NOMO-1 (cell line): ENCODE data around the gene MEGF6.

Source experiments
- DNase-seq, 2 experiments: peaks; one replicate each; lab custom pipeline; 2025; ENCODE audit not compliant: unreplicated experiment in 2 of 2; lab: John Stamatoyannopoulos, UW

MEGF6 gene

DNA sequence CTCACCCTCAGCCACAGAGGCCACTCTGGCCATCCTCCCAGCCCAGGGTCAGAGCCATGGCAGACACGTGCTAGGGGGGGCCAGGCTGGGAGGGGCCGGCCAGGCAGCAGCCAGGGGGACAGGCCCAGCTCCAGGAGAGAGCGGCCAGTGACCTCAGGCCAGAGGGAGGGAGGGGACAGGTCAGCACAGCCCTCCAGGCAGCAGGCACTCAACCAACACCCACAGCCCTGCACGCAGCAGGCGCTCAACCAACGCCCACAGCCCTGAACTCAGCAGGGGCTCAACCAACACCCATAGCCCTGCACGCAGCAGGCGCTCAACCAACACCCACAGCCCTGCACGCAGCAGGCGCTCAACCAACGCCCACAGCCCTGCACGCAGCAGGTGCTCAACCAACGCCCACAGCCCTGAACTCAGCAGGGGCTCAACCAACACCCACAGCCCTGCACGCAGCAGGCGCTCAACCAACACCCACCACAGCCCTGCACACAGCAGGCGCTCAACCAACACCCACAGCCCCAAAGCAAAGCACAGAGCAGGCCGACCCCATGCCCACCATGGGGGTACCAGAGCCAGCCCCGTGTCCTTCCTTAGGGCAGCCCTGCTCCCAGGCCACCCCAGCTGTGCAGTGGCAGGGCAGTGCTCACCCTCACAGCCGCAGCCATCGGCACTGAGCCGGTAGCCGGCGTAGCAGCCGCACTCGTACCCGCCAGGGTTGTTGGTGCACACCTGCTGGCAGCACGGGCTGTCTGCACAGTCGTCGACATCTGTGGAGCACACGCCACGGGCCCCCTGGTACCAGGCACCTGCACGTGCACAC, 101.0 kb downstream of the MEGF6 start:
- DNase-seq = no peak

DNA sequence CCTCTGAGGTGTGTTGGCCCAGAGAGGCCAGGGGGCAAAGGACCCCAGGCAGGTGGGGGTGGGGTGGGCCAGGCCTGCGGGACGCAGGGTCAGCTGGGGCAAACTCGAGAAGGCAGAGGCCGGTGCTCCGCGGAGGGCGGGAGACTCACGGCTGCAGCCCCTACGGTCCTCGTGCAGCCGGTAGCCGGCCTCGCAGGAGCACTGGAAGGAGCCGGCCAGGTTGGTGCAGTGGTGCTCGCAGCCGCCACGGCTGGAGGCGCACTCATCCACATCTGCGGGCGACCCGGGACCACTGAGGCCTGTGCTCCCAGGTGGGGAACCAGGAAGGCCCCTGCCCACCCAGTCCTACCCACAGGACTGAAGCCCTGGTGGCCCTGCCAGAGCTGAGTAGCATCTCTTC, 101.6 kb downstream of the MEGF6 start:
- DNase-seq = no peak

DNA sequence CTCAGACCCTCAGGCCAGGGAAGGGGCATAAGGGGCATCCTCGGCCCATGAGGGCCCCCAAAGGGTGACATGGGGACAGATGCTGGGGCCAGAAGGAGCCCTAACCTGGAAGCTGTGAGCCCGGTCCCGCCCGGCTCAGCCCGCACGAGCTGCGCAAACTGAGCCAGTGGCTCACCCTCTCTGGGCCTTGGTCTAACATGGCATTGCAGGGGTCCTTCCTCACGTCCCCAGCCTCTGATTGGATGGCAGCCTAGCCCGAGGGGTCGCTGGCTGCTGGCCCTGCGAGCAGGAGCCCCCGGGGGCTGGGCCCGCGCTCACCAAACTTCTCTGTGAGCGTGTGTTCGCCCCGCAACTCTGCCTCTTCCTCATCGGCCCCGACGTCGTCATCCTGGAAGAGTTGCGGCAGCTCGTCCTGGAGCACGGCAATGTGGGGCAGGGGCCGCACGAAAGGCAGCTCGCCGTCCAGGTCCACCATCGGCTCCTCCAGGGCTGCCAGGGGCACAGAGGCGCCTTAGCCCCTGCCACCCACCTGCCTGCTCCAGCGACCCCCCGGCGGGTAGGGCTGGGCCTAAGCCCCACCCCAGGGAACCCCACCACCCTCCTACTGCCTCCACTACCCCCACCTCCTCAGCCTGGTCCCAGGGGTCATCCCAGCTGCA, 102.4 kb downstream of the MEGF6 start:
- no peak for DNase-seq

DNA sequence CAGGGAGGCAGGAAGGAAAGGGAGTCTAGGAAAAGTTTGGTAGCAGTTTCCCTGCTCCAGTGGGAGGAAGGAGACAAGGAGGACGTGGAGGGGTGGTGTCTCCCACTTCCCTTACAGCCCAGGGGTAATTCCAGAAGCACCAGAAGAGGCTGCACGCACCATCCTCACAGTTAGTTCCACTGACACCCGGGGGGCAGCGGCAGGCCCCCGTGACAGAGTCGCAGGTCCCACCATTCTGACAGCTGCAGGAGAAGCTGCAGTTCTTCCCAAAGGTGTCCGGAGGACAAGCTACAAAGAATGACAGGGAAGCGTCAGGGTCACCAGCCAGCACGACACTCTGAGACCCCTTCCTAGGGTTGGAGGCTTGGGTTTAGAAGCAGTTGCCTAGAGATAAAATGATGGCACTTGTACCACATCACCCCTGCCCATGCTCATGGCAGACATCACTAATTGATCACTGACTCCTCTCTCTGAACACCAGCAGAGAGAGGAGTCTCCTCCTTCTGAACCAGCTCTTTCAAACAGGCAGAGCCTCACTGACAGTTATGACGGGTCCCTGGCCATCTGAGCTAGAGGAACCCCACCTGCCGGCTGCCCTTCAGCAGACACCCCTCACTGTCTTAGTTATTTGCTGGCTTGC, 103.6 kb downstream of the MEGF6 start:
- no peak for DNase-seq

DNA sequence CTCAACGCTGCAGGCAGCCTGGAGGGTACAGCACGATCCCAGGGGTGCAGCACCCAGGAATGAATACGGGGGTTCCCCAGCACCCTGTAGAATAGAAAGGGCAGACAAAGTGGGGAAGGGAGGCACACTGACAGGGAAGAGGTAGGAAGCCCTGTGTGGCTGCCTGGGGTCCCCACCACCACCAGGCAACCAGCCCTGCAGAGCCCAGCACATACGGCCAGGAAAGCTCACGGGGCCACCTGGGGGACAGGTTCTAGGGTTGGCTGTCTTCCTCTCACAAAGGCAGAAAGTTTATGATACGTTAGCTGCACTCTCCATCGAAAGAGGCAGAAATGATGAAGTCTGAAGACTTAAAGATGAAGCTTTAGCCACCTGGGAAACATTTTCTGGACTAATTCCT, 104.4 kb downstream of the MEGF6 start:
- no peak for DNase-seq

DNA sequence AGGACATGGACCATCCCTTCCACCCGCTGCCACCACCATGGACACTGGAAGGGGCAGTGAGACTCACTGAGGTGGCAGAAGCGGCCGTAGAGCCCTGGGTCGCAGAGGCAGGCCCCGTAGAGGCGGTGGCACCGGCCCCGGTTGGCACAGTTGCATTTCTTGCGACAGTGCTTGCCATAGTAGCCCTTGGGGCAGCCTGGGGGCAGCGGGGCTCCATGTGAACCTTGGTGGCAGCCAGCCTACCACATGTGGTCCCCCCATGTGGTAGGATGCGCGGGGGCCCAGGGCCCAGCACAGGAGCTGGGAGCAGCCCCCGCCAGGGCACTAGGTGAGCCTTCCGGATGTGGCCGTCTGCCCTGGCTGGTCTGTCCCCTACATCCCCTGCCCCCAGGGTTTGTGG, 105.3 kb downstream of the MEGF6 start:
- no peak for DNase-seq

DNA sequence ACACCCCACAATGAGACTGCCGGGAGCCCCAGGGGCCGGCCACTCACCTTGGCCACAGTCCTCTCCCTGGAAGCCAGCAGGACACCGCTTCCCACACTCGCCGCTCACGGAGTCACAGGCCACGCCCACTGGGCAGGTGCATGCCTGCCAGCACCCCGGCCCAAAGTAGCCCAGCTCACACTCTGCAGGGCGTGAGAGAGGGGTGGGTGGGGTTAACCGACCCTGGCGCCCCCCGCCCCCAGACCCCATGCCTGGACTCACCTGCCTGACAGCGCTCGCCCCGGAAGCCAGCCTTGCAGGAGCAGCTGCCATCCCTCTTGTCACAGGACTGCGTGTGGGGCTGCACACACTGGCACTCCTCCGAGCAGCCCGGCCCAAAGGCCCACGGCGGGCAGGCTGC, 106.1 kb downstream of the MEGF6 start:
- DNase-seq = no peak

DNA sequence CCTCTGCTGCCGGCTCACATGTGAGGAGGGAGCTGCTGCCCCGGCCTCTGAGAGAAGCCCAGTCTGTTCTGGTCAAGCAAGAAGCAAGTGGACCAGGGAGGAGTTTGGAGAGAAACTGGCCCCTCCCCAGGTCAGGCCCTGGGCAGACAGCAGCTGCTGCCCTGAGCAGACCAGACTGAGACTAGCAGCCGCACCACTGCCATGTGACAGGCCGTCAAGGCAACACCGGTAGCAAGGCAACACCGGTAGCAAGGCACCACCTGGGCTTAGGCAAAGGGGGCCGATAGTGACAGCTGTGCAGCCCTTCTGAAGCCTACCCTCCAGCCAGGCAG, 106.5 kb downstream of the MEGF6 start:
- no peak for DNase-seq

DNA sequence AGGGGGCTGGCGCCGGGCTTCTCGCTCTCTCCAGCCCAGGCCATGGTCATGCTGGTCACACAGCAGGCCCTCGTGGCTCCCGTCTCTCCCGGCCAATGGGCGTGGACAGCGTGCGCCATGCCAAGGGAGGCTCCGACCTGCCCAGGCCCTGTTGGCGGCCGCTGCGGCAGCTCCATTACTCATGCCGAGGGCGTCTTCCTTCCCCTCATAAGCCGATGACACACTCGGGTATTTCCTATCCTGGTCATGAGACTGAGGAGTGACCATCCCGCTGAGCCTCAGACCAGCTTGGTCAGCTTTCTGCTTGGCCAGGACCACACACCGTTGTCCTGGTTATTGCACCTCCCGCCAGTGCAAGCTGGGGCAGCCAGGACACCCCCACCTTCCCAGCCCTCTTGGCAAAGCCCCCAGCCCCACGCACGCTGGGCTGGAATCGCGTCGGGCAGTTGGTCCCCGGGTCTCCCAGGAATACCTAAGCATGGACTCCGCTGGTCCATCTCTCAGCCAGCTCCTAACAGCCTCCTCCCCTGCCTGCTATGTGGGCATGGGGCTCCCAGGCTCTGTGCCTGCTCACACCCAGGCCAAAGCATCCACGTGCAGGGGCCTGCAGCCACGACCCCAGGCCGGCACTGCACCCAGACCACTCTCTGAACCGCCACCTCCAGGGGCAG, 107.0 kb downstream of the MEGF6 start:
- no peak for DNase-seq

DNA sequence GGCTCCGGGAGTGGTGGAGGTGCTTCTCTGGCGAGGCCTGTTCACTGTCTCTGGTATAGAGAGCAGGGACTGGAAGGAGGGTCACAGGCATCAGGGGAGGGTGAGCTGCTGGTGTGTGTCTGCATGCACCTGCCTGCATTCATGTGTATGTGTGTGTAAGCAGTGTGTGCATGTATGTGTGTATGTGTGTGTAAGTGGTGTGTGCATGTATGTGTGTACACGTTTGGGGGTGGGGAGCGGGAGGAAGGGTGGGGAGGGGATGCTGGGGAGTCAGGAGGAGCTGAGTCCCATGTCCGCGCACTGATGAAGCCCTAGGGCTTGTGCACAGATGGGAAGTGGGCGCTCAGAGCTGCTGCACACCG, 107.8 kb downstream of the MEGF6 start:
- no peak for DNase-seq

DNA sequence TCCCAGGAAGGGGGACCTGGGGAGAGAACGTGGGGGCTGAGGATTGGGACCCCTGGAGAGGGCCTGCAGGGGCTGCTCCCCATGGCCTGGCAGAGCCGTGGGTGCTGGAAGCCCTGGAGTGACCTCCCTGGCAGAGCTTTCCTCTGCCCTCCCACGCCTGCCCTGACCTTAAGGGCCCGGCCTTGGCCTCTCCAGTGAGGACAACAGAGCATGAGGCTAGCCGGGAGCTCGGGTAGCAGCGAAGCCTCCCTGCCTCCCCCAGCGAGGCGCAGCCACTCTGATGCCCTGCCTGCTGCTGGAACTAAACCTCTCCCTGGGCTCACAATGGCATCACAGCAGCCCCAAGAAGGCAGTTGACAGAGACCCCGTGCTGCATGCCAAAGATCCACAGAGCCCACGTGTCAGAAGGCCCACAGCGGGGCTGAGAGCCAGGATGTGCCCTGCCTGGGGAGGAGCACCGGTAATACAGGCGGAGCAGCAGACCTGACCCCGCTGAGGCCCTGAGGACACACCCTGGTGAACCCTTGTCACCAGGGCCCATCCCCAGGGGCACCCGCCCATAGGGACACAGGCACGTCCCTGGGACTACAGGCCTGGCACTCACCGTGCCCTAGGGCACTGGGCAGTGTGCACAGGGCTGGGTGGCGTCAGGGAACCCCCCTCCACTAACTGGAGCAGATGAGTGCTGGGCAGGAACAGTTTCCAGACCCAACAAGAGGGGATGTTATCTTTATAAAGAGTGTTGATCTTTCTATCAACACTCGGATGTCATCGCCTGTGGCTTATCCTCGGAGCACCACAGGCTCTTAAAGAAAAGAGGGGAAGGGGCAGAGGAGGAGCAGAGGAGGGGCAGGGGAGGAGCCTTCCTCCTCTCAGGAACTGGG, 108.4 kb downstream of the MEGF6 start:
- no peak for DNase-seq

DNA sequence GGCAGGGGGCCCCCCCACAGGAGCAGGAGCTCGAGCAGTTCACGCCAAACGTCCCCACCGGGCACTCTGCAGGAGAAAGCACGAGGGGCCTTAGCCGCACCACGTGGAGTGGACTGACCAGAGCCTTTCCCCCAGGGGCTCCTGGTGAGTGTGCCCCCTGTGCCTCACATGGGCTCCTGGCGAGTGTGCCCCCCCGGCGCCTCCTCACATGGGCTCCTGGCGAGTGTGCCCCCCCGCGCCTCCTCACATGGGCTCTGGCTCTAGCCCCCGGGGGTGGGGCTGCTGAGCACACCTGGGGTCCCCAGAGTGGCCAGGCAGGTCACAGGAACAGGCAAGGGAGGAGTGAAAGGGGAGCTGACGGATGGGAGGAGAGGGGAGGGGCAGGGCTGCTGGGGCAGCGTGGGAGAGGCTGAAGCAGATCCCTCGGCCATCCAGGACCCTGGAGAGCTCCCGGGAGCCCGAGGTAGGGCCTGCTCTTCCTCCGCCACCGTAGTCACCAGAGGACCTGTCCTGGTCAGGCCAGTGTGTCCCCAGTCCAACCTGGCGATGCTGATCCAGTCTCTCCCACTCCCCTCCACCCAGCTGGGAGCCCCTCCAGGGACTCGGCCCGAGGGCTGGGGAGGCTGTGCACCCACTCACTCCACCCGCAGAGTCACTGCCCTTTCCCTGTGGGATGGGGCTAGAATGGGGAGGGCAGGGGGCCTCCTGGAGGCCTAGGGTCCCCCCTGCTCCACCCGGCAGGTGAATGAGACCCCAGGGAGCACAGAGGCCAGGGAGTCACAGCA, 109.3 kb downstream of the MEGF6 start:
- DNase-seq = no peak

DNA sequence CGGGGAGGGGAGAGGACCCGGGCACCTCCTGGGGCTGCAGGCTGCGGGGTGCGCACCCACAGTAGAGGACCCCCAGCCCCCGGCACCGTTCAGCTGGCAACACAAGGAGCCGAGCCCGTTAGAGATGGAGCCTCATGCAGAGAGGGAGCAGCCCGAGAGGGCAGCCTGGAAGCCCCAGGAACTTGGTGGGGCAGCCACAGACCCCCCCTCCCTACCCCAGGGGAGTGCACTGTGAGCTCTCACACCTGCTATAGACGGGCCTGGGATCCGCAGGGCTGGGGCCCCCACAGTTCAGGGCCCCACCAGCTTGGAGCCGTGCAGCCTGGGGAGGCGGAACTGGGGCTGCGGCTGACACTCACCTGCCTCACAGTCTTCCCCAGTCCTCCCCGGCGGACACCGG, 109.9 kb downstream of the MEGF6 start:
- DNase-seq = no peak

DNA sequence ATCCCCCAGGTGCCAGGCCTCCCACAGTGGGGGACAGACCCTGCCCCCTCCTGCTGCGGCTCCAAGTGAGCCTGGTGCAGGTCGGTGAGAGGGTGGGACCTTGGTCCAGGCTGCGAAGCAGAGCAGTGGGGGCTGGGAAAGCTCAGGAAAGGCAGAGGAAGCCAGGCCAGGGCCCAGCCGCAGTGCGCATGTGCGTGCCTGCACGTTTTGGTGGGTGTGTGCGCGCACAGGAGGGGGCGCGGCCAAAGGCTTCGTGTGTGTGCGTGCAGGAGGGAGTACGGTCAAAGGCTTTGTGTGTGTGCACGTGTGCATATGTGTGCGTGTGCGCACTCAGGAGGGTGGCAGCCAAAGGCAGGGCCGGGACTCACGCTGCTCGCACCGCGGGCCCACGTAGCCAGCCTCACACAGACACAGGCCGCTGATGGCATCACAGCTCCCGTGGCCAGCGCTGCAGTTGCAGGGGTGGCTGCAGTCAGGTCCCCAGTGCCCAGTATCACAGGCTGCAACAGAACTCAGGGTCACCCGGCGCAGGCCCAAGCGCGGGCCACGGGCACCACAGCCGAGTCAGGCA, 111.0 kb downstream of the MEGF6 start:
- no peak for DNase-seq

DNA sequence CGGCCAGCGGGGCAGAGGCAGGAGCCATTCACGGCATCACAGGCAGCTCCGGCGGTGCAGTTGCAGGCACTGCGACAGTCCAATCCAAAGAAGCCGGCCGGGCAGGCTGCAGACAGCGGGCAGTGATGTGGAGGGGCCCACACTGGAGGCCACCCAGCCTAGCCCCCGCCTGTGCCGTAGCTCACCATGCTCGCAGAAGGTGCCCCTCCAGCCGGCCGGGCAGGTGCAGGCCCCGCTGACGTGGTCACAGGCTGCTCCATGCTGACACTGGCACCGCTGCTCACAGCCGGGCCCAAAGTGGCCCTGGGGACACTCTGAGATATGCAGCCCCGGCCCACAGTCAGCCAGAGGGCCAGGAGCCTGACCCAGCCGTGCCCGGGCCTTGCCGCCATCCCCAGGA, 111.7 kb downstream of the MEGF6 start:
- no peak for DNase-seq

DNA sequence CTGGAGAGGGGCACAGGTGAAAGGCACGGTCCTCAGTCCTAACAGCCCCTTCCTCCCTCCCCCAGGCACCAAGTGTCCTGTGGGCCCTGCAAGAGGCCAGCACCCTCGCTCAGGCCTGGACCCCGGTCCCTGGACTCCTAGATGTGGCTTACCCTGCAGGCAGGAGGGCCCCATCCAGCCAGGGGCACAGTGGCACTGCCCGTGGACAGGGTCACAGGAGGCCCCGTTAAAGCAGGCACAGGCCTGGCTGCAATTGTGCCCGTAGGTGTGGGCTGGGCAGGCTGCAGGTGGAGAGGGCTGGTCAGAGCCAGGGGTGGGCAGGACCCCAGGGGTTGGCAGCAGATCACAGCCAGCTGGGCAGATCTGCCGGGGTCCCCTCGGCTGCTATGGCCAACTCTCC, 112.3 kb downstream of the MEGF6 start:
- DNase-seq = no peak

DNA sequence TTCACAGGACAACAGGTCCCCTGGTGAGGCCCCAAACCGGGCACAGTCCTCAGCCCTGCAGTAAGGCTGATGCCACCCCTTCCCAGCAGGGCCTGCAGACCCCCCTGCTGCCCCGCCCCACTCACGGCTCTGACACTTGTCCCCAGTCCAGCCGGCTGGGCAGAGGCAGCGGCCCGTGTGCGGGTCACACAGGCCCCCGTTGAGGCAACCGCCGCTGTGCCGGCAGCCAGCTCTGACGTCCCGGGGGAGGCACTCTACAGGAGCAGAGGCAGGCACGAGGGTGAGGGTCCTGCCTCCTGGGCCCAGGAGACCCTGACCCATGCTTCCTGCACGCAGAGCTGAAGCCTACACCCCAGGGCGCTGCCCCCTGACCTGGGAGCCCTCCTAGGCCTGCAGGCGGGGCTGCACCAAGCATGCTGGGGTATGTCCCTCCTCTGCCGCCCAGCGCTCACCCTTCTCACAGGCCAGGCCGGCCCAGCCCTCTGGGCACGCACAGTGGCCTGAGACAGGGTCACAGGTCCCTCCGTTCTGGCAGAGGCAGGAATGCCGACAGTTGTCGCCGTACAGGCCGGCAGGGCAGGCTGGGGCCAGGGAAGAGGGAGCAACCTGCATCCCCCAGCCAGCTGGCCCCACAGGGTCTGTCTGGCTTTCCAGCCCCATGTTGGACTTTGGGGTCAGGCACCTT, 112.9 kb downstream of the MEGF6 start:
- DNase-seq = no peak

DNA sequence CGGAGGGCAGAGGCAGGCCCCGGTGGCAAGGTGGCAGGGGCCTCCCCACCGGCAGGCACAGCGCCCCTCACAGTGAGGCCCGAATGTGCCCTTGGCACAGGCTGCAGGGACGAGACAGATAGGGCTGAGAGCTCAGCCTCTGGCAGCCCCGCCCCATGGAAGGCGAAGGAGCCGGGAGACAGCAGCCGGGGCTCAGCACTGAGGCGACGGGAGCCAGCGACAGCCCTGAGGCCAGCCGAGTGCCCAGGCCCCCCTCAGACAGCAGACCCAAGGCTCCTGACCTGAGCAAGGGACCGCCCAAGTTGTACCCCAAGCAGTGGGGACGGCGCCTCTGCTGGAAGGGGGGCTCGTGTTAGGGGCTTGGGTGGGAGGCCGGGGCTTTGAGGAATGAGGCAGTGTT, 113.8 kb downstream of the MEGF6 start:
- no peak for DNase-seq

DNA sequence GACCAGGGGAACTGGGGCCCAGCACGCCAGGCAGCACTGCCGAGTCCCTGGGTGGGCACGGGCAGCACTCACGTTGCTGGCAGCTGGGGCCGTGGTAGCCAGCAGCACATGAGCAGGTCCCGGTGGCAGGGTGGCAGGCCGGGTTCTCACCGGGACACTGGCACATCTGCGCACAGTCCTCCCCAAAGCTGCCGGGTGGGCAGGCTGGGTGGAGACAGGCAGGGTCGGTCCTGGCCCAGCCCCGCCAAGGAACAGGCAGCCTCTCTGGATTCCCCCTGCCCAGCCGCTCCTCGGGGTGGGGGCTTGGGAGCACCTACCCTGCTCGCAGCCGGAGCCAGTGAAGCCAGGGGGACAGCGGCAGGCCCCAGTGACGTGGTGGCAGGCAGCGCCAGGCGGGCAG, 114.4 kb downstream of the MEGF6 start:
- DNase-seq = no peak
